Activated CD8-positive, alpha-beta T cell treated with anti-CD3 and anti-CD28 coated beads, Interleukin-2, amount 10 ng/mL, durations not matched to agents 7 days and 5 days (primary cell): Measurements from ENCODE around the gene ID2. TPM values are rescaled to one million over a fixed set of nuclear protein-coding genes. Genes with fewer than 3 reads are reported as not detected.
A peak's percentile ranks its signal among the peaks of the same experiment; 100 is the strongest.

Experiments
- ATAC-seq: fragments of 150-1000 bp; cut with Tn5 transposase; one replicate; pipeline ENCODE4 v1.10.0; 2021; ENCODE audit warnings: moderate library complexity
- CTCF ChIA-PET: fragments of 350-600 bp; sonication (Branson Sonifier 250); formaldehyde crosslinking; loops from one replicate; lab custom pipeline; 2021; ENCODE audit warnings: antibody characterized with exemption; lab: Charles Lee
- POLR2A ChIA-PET: fragments of 350-600 bp; sonication (Branson Sonifier 250); formaldehyde crosslinking; loops from one replicate; lab custom pipeline; 2021; ENCODE audit warnings: antibody characterized with exemption; lab: Charles Lee
- DNase-seq: peaks from one replicate; pipeline ENCODE4 v3.0.0-alpha.2; 2020
- H3K27ac Mint-ChIP-seq: one replicate; pipeline ENCODE4 v1.8.0; 2021; ENCODE audit warnings: mild to moderate bottlenecking, mixed read lengths
- H3K27me3 Mint-ChIP-seq: one replicate; pipeline ENCODE4 v1.8.0; 2021; ENCODE audit warnings: low read depth, mixed read lengths
- H3K36me3 Mint-ChIP-seq: one replicate; pipeline ENCODE4 v1.8.0; 2021; ENCODE audit warnings: low read depth, mixed read lengths
- H3K4me1 Mint-ChIP-seq: one replicate; pipeline ENCODE4 v1.8.0; 2021; ENCODE audit warnings: low read depth, mixed read lengths
- H3K4me3 Mint-ChIP-seq: one replicate; pipeline ENCODE4 v1.8.0; 2021; ENCODE audit warnings: mild to moderate bottlenecking, mixed read lengths
- H3K9me3 Mint-ChIP-seq: one replicate; pipeline ENCODE4 v1.8.0; 2022; ENCODE audit warnings: mixed read lengths; ENCODE audit not compliant: insufficient read depth
- total RNA-seq, 2 experiments: library from RNA; stranded (reverse); gene quantifications; one replicate each; pipeline ENCODE4 v1.2.3, GENCODE V29; 2021

ID2 gene, protein sequence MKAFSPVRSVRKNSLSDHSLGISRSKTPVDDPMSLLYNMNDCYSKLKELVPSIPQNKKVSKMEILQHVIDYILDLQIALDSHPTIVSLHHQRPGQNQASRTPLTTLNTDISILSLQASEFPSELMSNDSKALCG
- total RNA-seq = 100 to 1,000 TPM; 257 to 263 TPM

DNA sequence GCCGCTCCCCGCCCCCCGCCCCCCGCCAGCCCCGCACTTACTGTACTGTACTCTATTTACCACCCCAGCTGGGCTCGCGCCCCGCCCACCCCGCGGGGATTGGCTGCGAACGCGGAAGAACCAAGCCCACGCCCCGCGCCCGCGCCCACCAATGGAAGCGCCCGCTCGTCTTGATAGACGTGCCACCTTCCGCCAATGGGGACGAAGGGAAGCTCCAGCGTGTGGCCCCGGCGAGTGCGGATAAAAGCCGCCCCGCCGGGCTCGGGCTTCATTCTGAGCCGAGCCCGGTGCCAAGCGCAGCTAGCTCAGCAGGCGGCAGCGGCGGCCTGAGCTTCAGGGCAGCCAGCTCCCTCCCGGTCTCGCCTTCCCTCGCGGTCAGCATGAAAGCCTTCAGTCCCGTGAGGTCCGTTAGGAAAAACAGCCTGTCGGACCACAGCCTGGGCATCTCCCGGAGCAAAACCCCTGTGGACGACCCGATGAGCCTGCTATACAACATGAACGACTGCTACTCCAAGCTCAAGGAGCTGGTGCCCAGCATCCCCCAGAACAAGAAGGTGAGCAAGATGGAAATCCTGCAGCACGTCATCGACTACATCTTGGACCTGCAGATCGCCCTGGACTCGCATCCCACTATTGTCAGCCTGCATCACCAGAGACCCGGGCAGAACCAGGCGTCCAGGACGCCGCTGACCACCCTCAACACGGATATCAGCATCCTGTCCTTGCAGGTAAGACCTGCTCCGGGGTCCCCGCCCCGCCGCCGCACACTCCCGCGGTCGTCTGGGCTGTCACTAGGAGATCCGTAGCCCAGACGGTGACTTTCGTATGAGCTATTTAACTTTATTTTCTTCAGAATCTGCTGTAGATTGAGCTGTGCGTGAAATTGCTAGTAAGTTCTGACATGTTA lies at the start of gene ID2:
Gene ID2, plus strand, starts transcription at position 271 of the 907 bp plus-strand sequence. Its CDS starts 110 bp downstream, at position 381.
- Mint-ChIP-seq H3K27me3 (peaks cover 11% of the 10 kb centered on the region), H3K27ac (peak within 1 kb of the TSS; percentile 97), H3K36me3 (peaks cover 34% of the 10 kb centered on the region), H3K4me3 (peak within 1 kb of the TSS; percentile 99), H3K4me1 (peaks cover 39% of the 10 kb centered on the region), H3K9me3 (no peaks in the 10 kb centered on the region)
- POLR2A ChIA-PET = interaction anchor here (0.6 to 5.2 kb wide), 68 partner anchors 11 to 1817 kb away, joined by 3 to 86 read pairs (median 4); no protein-coding TSS in a partner anchor
- peak; percentile 99 for DNase-seq
- CTCF ChIA-PET = interaction anchor here (0.6 to 3.3 kb wide), 13 partner anchors 11 to 1585 kb away, joined by 3 to 17 read pairs (median 5); no protein-coding TSS in a partner anchor
- ATAC-seq = peak; percentile 68

DNA sequence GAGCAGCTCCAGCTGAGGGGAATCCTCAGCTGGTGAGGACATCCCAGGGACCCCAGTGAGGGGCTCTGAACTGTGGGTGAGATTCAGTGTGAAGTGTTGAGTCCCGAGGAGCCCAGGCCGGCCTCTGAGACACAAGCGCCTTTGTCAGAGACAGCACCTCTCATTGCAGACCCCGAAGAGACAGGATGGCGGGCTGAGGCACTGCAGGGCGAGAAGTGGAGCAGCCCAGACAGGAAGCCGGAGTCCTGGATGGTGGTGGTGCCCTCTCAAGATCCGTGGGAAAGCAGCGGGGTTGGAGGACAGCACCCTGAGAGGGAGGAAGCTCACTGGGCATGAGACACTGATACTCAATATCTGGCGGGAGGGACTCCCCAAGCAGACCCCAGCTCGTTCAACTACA lies 49.1 kb upstream of the ID2 start:
- H3K4me1 Mint-ChIP-seq = peaks cover 20% of the 10 kb centered on the region
- H3K4me3 Mint-ChIP-seq = no peak overlapping the region
- ChIA-PET CTCF (interaction anchor here (0.6 kb wide), 1 partner anchor 296 kb away, joined by 3 read pairs; no protein-coding TSS in a partner anchor), POLR2A (no interaction called here)
- DNase-seq (no peak), ATAC-seq (no peak)
- H3K27ac Mint-ChIP-seq = no peak overlapping the region
- no peaks in the 10 kb centered on the region for H3K36me3 Mint-ChIP-seq
- H3K9me3 Mint-ChIP-seq = no peaks in the 10 kb centered on the region
- peaks cover 8% of the 10 kb centered on the region for H3K27me3 Mint-ChIP-seq

DNA sequence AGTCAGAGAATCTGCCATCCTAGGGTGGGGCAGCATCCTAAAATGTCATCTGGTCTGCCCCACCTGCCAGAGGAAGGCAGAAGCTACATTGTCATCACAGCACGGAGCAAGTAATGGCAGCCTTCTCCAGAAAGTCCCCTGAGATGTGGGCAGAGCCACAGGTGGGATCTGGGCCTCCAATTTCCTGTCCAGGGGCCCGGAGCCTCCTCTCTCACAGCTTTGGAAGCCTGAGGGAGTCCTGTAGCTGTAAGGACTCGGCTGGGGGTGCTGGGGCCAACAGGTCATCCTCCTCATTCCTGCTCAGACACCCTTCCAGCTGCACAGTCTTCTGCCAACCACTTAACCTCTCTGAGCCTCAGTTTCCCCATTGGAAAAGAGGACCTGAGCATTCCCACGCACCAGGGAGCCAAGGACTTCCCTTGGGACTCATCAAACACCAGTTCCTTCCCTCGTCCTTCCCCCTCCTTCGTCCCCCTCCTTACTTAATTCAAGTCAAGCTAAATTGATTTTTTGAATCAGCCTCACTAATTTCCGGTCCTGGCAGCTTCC lies 48.6 kb upstream of the ID2 start:
- Mint-ChIP-seq H3K27ac (no peak overlapping the region), H3K9me3 (no peaks in the 10 kb centered on the region), H3K4me1 (peaks cover 19% of the 10 kb centered on the region), H3K4me3 (no peak overlapping the region), H3K27me3 (peaks cover 13% of the 10 kb centered on the region), H3K36me3 (no peaks in the 10 kb centered on the region)
- ATAC-seq (no peak), DNase-seq (no peak)
- POLR2A ChIA-PET = no interaction called here
- CTCF ChIA-PET = no interaction called here

DNA sequence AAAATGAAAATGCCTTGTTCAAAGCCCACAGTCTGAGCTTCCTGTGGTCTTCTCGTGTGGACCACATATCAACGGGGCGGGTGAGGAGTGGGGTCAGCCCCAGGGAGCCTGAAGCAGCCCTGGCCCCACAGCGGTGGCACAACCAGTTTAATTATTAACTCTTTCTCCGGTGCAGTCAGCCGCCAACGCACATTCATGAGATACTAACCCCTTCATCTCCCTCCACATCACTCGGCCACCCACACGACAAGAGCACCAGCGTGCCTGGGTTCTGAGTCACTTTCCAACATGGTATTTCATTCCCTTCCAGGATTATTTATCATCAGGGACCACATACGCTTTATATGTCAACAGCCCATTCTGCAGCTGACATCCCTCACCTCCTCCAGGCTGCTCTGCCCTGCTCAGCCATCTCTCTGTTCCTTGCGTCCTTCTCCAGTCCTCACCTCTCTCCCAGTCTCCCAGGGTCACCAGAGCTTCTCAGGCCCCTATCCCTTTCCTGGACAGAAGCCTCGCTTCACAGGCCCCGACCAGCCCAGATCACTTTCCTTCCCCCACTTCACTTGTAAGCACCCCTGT lies 48.0 kb upstream of the ID2 start:
- H3K36me3 Mint-ChIP-seq = no peaks in the 10 kb centered on the region
- H3K4me3 Mint-ChIP-seq = no peak overlapping the region
- H3K27ac Mint-ChIP-seq = no peak overlapping the region
- POLR2A ChIA-PET = interaction anchor here (1.4 kb wide), 1 partner anchor 48 kb away, joined by 4 read pairs; the partner anchor contains the start of gene ID2
- DNase-seq (no peak), ATAC-seq (no peak)
- CTCF ChIA-PET = no interaction called here
- peaks cover 13% of the 10 kb centered on the region for H3K4me1 Mint-ChIP-seq
- peaks cover 18% of the 10 kb centered on the region for H3K27me3 Mint-ChIP-seq
- no peaks in the 10 kb centered on the region for H3K9me3 Mint-ChIP-seq

DNA sequence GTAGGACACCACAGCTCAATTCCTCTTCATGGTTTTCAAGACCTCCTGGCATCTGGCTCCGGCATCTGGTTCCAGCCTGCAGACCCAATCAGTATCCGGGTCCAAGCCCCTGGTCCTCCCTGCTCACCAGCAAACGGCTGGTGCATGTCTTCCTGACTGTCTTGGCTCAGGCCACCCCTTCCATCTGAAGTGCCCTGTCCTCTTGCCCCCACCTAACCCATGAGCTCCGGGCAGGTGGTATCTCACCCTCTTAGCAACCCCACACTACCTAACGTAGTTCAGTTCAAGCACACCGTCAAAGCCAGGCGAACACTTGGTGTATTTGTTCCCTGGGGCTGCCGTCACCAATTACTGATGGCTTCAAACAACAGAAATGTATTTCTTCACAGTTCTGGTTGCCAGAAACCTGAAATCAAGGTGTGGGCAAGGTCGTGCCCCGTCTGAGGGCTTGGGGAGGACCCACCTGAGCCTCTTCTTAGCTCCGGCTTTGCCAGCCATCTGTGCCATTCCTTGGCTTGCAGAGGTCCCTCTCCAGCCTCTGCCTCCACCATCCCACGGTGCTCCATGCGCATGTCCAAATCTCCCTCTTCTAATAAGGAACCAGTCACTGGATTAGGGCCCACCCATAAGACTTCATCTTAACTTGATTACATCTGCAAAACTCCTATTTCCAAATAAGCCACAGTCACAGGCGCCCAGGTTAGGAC lies 47.2 kb upstream of the ID2 start:
- ChIA-PET POLR2A (interaction anchor here (1.4 kb wide), 1 partner anchor 47 kb away, joined by 4 read pairs; the partner anchor contains the start of gene ID2), CTCF (no interaction called here)
- H3K9me3 Mint-ChIP-seq = no peaks in the 10 kb centered on the region
- H3K27me3 Mint-ChIP-seq = peaks cover 21% of the 10 kb centered on the region
- H3K36me3 Mint-ChIP-seq = no peaks in the 10 kb centered on the region
- ATAC-seq (no peak), DNase-seq (no peak)
- peaks cover 8% of the 10 kb centered on the region for H3K4me1 Mint-ChIP-seq
- H3K27ac Mint-ChIP-seq = no peak overlapping the region
- H3K4me3 Mint-ChIP-seq = no peak overlapping the region

DNA sequence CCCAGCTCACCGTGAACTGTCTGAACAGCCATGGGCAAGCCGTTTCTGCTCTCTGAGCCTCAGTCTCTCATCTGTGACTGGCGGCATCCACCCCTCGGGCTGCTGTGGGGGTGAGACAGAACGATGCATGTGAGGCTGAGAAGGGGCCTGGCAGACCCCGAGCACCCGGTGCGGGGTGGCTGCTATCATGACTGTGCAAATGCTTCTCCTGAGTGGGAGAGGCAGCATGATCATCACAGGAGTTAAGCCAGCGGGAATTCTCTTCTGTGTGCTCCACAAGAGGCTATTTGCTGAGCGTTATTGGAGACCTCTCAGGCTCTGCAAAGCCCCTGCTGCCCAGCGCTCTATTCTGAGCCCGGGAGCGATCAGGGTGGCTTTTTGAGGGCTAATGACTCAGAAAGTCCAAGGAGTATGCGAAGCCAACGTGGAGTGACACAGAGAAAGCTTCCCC lies 45.8 kb upstream of the ID2 start:
- ChIA-PET POLR2A (no interaction called here), CTCF (no interaction called here)
- no peak overlapping the region for H3K4me3 Mint-ChIP-seq

DNA sequence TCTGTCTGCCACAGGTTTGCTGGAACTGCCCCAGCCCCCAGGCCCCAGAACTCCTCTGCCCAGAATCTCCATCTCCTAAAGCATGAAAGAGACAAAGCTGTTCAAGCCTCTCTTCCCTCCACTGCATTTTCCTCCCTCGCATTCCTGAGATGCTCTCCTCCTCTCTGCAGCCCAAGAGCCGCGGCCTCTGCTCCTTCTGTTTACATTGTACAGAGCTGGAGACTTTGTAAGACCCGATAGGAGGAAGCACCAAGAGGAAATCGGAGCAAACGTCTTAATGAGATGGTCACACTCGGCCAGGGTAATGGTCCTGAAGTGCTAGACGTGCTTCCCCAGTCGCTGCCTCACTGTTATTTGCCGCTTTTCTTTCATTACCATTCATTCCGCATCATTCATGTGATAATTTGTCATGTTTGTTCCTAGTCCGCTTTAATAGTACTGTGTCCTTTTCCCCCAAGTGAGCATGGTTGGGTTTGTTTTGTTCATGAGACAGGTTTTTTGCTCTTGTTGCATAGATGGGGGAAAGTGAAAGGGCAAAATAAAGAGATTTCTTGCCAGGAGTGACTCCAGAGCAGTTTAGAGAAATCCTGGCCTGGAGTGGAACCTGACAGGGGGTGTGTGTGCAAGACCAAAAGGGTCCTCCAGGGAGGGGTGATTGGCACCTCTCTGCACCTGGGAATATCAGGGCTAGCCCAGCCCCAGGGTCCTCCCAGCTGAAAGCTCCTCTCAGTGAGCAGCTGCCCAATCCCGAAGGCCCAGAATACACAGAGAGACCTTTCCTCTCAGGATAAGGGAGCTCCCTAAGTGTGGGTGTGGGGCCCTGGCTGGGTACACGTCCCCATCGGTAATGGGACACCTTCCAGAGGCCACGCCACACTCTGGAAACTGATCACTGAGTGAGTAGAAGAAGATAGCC lies 44.9 kb upstream of the ID2 start:
- ChIA-PET POLR2A (no interaction called here), CTCF (no interaction called here)
- Mint-ChIP-seq H3K27ac (no peak overlapping the region), H3K9me3 (no peaks in the 10 kb centered on the region), H3K36me3 (no peaks in the 10 kb centered on the region), H3K4me3 (no peak overlapping the region), H3K4me1 (peaks cover 4% of the 10 kb centered on the region), H3K27me3 (peaks cover 21% of the 10 kb centered on the region)
- DNase-seq = no peak
- no peak for ATAC-seq

More for the DNA sequence above, 45.8 kb upstream of the ID2 start:
- Mint-ChIP-seq H3K27ac (no peak overlapping the region), H3K36me3 (no peaks in the 10 kb centered on the region), H3K27me3 (peaks cover 21% of the 10 kb centered on the region), H3K9me3 (no peaks in the 10 kb centered on the region), H3K4me1 (peaks cover 8% of the 10 kb centered on the region)
- ATAC-seq (no peak), DNase-seq (no peak)

DNA sequence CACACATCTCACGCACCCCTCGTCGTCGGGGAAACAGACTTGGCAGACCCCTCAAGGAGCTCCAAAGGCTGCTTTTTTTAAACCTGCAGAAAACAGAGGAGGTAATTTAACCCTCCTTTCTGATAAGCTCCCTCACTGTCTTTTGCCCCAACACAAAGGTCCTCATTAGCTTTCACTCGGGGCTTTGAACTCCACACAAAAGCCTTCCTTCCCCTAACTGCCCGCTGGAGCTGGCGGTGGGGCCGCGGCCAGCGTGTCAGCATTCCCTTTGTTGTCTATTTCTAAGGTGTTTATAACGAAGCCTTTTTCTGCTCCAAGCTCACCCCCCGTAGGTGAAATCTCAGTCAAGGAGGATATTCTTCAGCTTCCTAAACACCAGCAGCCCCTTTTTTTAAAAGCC lies 43.5 kb upstream of the ID2 start:
- ATAC-seq = no peak
- no peaks in the 10 kb centered on the region for H3K9me3 Mint-ChIP-seq
- H3K27ac Mint-ChIP-seq = no peak overlapping the region
- CTCF ChIA-PET = no interaction called here
- DNase-seq = no peak
- no peak overlapping the region for H3K4me3 Mint-ChIP-seq
- H3K27me3 Mint-ChIP-seq = peaks cover 21% of the 10 kb centered on the region
- no peaks in the 10 kb centered on the region for H3K4me1 Mint-ChIP-seq
- POLR2A ChIA-PET = interaction anchor here (0.8 kb wide), 1 partner anchor 44 kb away, joined by 5 read pairs; the partner anchor contains the start of gene ID2
- no peaks in the 10 kb centered on the region for H3K36me3 Mint-ChIP-seq

DNA sequence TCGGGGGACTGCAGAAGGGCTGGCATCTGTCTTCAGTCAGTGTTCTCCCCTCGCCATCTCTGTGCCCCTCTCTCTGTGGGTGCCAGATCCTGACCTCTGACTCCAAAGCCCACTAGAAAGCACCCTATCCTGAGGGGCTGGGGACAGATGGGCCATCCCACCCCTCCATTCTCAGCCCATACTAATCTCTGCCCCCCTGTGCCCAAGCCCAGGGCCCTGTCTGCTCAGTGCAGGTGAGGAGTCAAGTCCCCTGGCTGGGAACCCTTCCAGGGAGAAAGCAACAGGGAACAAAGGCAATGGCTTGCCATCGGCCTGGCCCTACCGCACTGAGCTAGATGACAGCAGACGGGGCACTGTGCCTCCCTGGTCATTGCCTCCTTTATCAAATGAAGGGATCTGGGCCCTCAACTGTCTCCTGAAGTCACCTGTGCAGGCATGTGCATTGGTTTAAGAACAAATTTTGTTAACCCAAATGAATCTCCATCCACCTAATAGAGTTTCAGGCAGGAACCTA lies 42.7 kb upstream of the ID2 start:
- no peaks in the 10 kb centered on the region for H3K9me3 Mint-ChIP-seq
- H3K27ac Mint-ChIP-seq = no peak overlapping the region
- no peak for DNase-seq
- peaks cover 19% of the 10 kb centered on the region for H3K27me3 Mint-ChIP-seq
- CTCF ChIA-PET = no interaction called here
- H3K36me3 Mint-ChIP-seq = no peaks in the 10 kb centered on the region
- no peak overlapping the region for H3K4me3 Mint-ChIP-seq
- POLR2A ChIA-PET = no interaction called here
- peaks cover 5% of the 10 kb centered on the region for H3K4me1 Mint-ChIP-seq
- ATAC-seq = no peak

DNA sequence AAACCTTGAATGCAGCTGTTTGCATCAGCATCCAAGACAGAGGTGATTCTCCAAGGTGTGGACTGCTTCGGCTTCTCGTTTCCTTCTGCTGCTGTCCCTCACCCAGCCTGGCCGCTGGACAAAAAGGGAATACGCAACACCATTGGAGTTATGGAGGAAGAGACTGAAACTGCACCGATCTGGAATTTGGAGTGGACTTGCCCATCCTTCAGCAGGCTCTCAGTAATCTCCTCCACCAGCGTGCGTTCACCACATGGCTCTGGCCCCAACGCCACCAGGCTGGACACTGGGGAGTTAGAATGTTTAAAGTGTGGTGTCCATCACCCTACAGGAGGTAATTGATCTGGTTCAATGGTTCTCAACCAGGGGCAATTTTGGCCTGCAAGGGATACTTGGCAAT lies 41.4 kb upstream of the ID2 start:
- Mint-ChIP-seq H3K4me1 (peaks cover 10% of the 10 kb centered on the region), H3K36me3 (no peaks in the 10 kb centered on the region), H3K27ac (no peak overlapping the region), H3K4me3 (no peak overlapping the region), H3K27me3 (peaks cover 17% of the 10 kb centered on the region), H3K9me3 (no peaks in the 10 kb centered on the region)
- CTCF ChIA-PET = no interaction called here
- POLR2A ChIA-PET = no interaction called here
- no peak for DNase-seq
- ATAC-seq = no peak
